GM12878 (cell line): ENCODE results near the gene TAF11L12. TPM values are rescaled to one million over a fixed set of nuclear protein-coding genes. Genes with fewer than 3 reads are reported as not detected.

Source experiments
- ATAC-seq: fragments of 200-7000 bp; cut with Tn5 transposase; 3 replicates; pipeline ENCODE4 v1.9.1; 2020; ENCODE audit warnings: mild to moderate bottlenecking, moderate library complexity
- BruUV-seq: library from RNA; stranded (reverse); fragments of 400-500 nt; replicated peaks from 2 replicates; lab custom pipeline; 2021; lab: Mats Ljungman, UMichigan
- CTCF ChIA-PET: fragments of 300-600 bp; sonication (Branson Sonifier 250); formaldehyde crosslinking; extraction: SDS; loops from one replicate; lab custom pipeline; 2021; ENCODE audit warnings: inconsistent platforms; lab: Yijun Ruan, JAX
- POLR2A ChIA-PET: fragments of 350-600 bp; formaldehyde crosslinking; extraction: SDS; loops from one replicate; lab custom pipeline; 2021; ENCODE audit warnings: inconsistent platforms; lab: Charles Lee
- RAD21 ChIA-PET: fragments of 300-600 bp; sonication (Branson Sonifier 250); formaldehyde crosslinking; loops from one replicate; lab custom pipeline; 2023; ENCODE audit warnings: antibody characterized with exemption; ENCODE audit not compliant: unreplicated experiment; lab: Charles Lee
- SMC1A ChIA-PET: fragments of 300-600 bp; sonication (Branson Sonifier 250); formaldehyde crosslinking; loops from one replicate; lab custom pipeline; 2023; ENCODE audit not compliant: unreplicated experiment, uncharacterized antibody; lab: Charles Lee
- DNase-seq: peaks from one replicate; pipeline ENCODE4 v3.0.0-alpha.2; 2011; ENCODE audit warnings: low read depth, low spot score
- FAIRE-seq: peaks from 3 replicates; lab custom pipeline; 2011; peaks lifted over from hg19 to GRCh38; lab: Jason Lieb, UNC
- H2AFZ ChIP-seq: 2 replicates; pipeline ENCODE4 v1.6.0; 2011; ENCODE audit warnings: low read depth, low read length, control low read depth; ENCODE audit not compliant: control insufficient read depth
- H3K27ac ChIP-seq: 2 replicates; pipeline ENCODE4 v1.5.1; 2011; ENCODE audit warnings: control low read depth; ENCODE audit not compliant: control insufficient read depth, insufficient read depth
- H3K27me3 ChIP-seq, 2 experiments: replicated peaks in 1 of 2; 2 replicates each; pipeline versions ENCODE4 v1.6.0 to v1.6.1; 2011; ENCODE audit warnings: low read length in 1 of 2; ENCODE audit not compliant: control insufficient read depth in 2 of 2, insufficient read depth in 2 of 2
- H3K36me3 ChIP-seq, 2 experiments: 2 replicates each; pipeline ENCODE4 v1.5.1; 2011; ENCODE audit warnings: low read length in 1 of 2; ENCODE audit not compliant: control insufficient read depth in 2 of 2, insufficient read depth in 2 of 2
- H3K4me1 ChIP-seq: 2 replicates; pipeline ENCODE4 v1.6.1; 2011; ENCODE audit warnings: mild to moderate bottlenecking, low read length, moderate library complexity, mixed read lengths; ENCODE audit not compliant: control insufficient read depth, insufficient read depth
- H3K4me2 ChIP-seq: 2 replicates; pipeline ENCODE4 v1.6.0; 2011; ENCODE audit warnings: control low read depth; ENCODE audit not compliant: control insufficient read depth, insufficient read depth
- H3K4me3 ChIP-seq: fragments of 200-600 bp; sonication (generic); 2 replicates; pipeline ENCODE4 v1.5.1; 2016
- H3K79me2 ChIP-seq: 2 replicates; pipeline ENCODE4 v1.6.0; 2011; ENCODE audit warnings: low read length; ENCODE audit not compliant: control insufficient read depth, insufficient read depth
- H3K9ac ChIP-seq: 2 replicates; pipeline ENCODE4 v1.8.0; 2011; ENCODE audit warnings: low read length, control low read depth, mixed read lengths; ENCODE audit not compliant: control insufficient read depth, insufficient read depth
- H3K9me3 ChIP-seq: replicated peaks from 3 replicates; pipeline ENCODE4 v1.5.1; 2011; ENCODE audit warnings: mild to moderate bottlenecking, low read length; ENCODE audit not compliant: control insufficient read depth, insufficient read depth
- H4K20me1 ChIP-seq: 2 replicates; pipeline ENCODE4 v1.6.0; 2011; ENCODE audit not compliant: control insufficient read depth, insufficient read depth
- EP300 ChIP-seq, 2 experiments: fragments of 150-350 bp in 1 of 2; IDR thresholded peaks; 2 replicates each; pipeline ENCODE4 v1.6.1; 2011 to 2012; ENCODE audit warnings: low read depth in 2 of 2, low read length in 2 of 2, borderline replicate concordance in 1 of 2, improper control_type of control experiment in 1 of 2, inconsistent platforms in 1 of 2; ENCODE audit not compliant: control insufficient read depth in 1 of 2
- ETV6 ChIP-seq, 2 experiments: fragments of 450-650 bp in 1 of 2; IDR thresholded peaks in 1 of 2; conservative IDR thresholded peaks in 1 of 2; 2 replicates each; pipeline ENCODE4 v1.6.1; 2014; ENCODE audit warnings: antibody characterized with exemption in 1 of 2, borderline replicate concordance in 1 of 2, low read depth in 1 of 2, mild to moderate bottlenecking in 1 of 2, moderate library complexity in 1 of 2
- POLR2AphosphoS5 ChIP-seq: IDR thresholded peaks from 2 replicates; pipeline ENCODE4 v1.6.1; 2011; ENCODE audit warnings: mild to moderate bottlenecking, low read length, inconsistent platforms
- RUNX3 ChIP-seq: IDR thresholded peaks from 2 replicates; pipeline ENCODE4 v1.6.1; 2012; ENCODE audit warnings: low read length, inconsistent platforms
- SMAD1 ChIP-seq: fragments of 450-650 bp; IDR thresholded peaks from 2 replicates; pipeline ENCODE4 v1.6.1; 2018; ENCODE audit warnings: mild to moderate bottlenecking, low read depth; ENCODE audit not compliant: partially characterized antibody
- SMAD5 ChIP-seq: IDR thresholded peaks from 2 replicates; pipeline ENCODE4 v1.6.1; 2016; ENCODE audit warnings: antibody characterized with exemption, low read depth
- ZNF217 ChIP-seq: fragments of 450-650 bp; IDR thresholded peaks from 2 replicates; pipeline ENCODE4 v1.6.1; 2017; ENCODE audit warnings: antibody characterized with exemption, mild to moderate bottlenecking
- ZSCAN29 ChIP-seq: fragments of 450-650 bp; IDR thresholded peaks from 2 replicates; pipeline ENCODE4 v1.6.1; 2017; ENCODE audit warnings: mild to moderate bottlenecking, moderate library complexity
- WGBS: methylation state at CpG from one replicate; pipeline ENCODE4 v1.1.6; 2016; ENCODE audit warnings: low lambda C conversion rate; ENCODE audit not compliant: insufficient replicate concordance, insufficient coverage; ENCODE audit errors: missing lambda C conversion rate; 5-methylcytosine and 5-hydroxymethylcytosine counted together
- in situ Hi-C: fragments of 300-500 bp; cut with MboI; formaldehyde crosslinking; loops from 9 replicates; pipeline ENCODE4 v1.14.3; 2018; ENCODE audit warnings: mixed read lengths
- intact Hi-C: fragments of 100-400 bp; cut with micrococcal nuclease; formaldehyde crosslinking; loops from one replicate; pipeline ENCODE4 v1.14.2; 2022; ENCODE audit not compliant: unreplicated experiment
- polyA plus RNA-seq, 11 experiments: library from polyadenylated mRNA; depleted of rRNA in 4 of 11; unstranded in 6 of 11; stranded (reverse) in 5 of 11; fragments of >200 nt; fragmentation: Nextera tagmentation in 4 of 11; fragmentation: Illumina TruSeq in 1 of 11; extraction: Ambion mirVana in 4 of 11; extraction: Trizol in 1 of 11; gene quantifications; 1 replicate in 1 of 11; 2 replicates in 10 of 11; pipeline versions ENCODE4 v1.2.1 to v1.2.3, GENCODE V29; 2011 to 2016; ENCODE audit warnings: inconsistent platforms in 2 of 11, missing spikeins in 2 of 11, low read depth in 1 of 11
- total RNA-seq, 4 experiments: library from RNA; depleted of rRNA in 3 of 4; stranded (reverse); fragments of >200 nt in 3 of 4; fragmentation: Illumina TruSeq in 1 of 4; extraction: Trizol in 1 of 4; gene quantifications; 2 replicates each; pipeline versions ENCODE4 v1.2.1 to v1.2.3, GENCODE V29; 2013 to 2021
- TF ChIP-seq, protein P1 (sequence below): fragments of 450-650 bp; IDR thresholded peaks from 2 replicates; pipeline ENCODE4 v1.6.1; 2018; ENCODE audit warnings: mild to moderate bottlenecking, low read depth, moderate library complexity; ENCODE audit not compliant: partially characterized antibody
- TF ChIP-seq, protein P2 (sequence below): fragments of 450-650 bp; formaldehyde crosslinking; IDR thresholded peaks from 2 replicates; pipeline ENCODE4 v1.5.0; 2022; ENCODE audit warnings: mild to moderate bottlenecking, missing genetic modification characterization
- TF ChIP-seq, protein P3 (sequence below): fragments of 450-650 bp; IDR thresholded peaks from 2 replicates; pipeline ENCODE4 v1.6.1; 2016; ENCODE audit warnings: mild to moderate bottlenecking

Gene TAF11L12
- total and polyA plus RNA-seq, 10 of the 15 experiments (the other 5 are each of a cell fraction or from before 2014, with no cell fraction given): not detected

DNA sequence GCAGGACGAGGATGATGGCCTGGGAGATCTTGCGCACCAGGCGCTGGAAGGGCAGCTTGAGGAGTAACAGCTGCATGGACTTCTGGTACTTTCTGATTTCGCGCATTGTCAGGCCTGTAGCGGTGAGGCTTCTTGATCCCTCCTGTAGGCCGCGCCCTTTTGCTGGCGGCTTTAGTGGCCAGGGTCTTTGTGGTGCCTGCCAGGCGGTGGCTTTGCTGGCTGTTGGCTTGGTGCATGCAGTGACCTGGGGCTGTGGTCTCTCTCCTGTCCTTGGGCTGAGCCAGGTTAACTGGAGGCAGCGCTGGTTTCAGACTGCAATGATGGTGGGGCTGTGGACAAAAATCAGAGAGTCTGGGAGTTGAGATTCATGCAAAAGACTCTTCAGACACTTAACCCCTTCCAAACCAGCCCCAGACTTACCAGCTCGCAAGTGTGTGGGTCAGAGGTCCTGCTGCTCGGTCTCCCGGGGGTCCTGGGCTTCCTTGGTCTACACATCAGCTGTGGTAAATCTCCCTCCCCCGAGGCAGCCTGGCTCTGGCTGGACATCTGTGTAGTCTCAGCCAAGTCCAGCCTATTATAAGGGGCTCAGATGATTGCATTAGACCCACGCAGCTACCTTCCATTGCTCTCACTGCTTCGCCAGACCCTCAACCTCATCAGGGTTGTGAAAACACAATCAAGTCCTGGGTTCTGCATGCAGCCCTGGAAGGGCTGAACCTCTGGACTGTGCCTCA lies 4.8 kb downstream of the TAF11L12 start (continued):
- TF ChIP-seq, protein P1, sequence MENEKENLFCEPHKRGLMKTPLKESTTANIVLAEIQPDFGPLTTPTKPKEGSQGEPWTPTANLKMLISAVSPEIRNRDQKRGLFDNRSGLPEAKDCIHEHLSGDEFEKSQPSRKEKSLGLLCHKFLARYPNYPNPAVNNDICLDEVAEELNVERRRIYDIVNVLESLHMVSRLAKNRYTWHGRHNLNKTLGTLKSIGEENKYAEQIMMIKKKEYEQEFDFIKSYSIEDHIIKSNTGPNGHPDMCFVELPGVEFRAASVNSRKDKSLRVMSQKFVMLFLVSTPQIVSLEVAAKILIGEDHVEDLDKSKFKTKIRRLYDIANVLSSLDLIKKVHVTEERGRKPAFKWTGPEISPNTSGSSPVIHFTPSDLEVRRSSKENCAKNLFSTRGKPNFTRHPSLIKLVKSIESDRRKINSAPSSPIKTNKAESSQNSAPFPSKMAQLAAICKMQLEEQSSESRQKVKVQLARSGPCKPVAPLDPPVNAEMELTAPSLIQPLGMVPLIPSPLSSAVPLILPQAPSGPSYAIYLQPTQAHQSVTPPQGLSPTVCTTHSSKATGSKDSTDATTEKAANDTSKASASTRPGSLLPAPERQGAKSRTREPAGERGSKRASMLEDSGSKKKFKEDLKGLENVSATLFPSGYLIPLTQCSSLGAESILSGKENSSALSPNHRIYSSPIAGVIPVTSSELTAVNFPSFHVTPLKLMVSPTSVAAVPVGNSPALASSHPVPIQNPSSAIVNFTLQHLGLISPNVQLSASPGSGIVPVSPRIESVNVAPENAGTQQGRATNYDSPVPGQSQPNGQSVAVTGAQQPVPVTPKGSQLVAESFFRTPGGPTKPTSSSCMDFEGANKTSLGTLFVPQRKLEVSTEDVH: no peak
- TF ChIP-seq, protein P2, sequence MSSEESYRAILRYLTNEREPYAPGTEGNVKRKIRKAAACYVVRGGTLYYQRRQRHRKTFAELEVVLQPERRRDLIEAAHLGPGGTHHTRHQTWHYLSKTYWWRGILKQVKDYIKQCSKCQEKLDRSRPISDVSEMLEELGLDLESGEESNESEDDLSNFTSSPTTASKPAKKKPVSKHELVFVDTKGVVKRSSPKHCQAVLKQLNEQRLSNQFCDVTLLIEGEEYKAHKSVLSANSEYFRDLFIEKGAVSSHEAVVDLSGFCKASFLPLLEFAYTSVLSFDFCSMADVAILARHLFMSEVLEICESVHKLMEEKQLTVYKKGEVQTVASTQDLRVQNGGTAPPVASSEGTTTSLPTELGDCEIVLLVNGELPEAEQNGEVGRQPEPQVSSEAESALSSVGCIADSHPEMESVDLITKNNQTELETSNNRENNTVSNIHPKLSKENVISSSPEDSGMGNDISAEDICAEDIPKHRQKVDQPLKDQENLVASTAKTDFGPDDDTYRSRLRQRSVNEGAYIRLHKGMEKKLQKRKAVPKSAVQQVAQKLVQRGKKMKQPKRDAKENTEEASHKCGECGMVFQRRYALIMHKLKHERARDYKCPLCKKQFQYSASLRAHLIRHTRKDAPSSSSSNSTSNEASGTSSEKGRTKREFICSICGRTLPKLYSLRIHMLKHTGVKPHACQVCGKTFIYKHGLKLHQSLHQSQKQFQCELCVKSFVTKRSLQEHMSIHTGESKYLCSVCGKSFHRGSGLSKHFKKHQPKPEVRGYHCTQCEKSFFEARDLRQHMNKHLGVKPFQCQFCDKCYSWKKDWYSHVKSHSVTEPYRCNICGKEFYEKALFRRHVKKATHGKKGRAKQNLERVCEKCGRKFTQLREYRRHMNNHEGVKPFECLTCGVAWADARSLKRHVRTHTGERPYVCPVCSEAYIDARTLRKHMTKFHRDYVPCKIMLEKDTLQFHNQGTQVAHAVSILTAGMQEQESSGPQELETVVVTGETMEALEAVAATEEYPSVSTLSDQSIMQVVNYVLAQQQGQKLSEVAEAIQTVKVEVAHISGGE (CRISPR knock-in tag): no peak
- TF ChIP-seq ZSCAN29 (no peak), POLR2AphosphoS5 (no peak)

GRCh38 chr5:17619354-17619753 lies 9.2 kb downstream of the TAF11L12 start:
- no TSS peak for BruUV-seq
- in situ Hi-C loops: no loop called here
- no peak for FAIRE-seq
- TF ChIP-seq EP300 (IDR thresholded peaks at IDR 0.05; ENCODE audit: borderline replicate concordance in 1 of 2, control insufficient read depth in 1 of 2, low read depth in 2 of 2, low read length in 2 of 2) (no peak), SMAD5 (no peak), ZNF217 (no peak), ETV6 (conservative IDR thresholded peaks at IDR 0.05 in 1 of 2, IDR thresholded peaks at IDR 0.05 in 1 of 2; ENCODE audit: borderline replicate concordance in 1 of 2, low read depth in 1 of 2) (no peak), RUNX3 (no peak), SMAD1 (no peak)
- TF ChIP-seq, protein P3, sequence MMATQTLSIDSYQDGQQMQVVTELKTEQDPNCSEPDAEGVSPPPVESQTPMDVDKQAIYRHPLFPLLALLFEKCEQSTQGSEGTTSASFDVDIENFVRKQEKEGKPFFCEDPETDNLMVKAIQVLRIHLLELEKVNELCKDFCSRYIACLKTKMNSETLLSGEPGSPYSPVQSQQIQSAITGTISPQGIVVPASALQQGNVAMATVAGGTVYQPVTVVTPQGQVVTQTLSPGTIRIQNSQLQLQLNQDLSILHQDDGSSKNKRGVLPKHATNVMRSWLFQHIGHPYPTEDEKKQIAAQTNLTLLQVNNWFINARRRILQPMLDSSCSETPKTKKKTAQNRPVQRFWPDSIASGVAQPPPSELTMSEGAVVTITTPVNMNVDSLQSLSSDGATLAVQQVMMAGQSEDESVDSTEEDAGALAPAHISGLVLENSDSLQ: no peak

More at GRCh38 chr5:17619354-17619753, 9.2 kb downstream of the TAF11L12 start:
- Histone ChIP-seq H3K27me3 (no peaks in the 10 kb centered on the region), H3K9me3 (no peaks in the 10 kb centered on the region), H3K9ac (no peak overlapping the region), H3K36me3 (no peaks in the 10 kb centered on the region), H3K4me1 (no peaks in the 10 kb centered on the region), H3K4me2 (no peak overlapping the region), H3K79me2 (no peaks in the 10 kb centered on the region), H4K20me1 (no peaks in the 10 kb centered on the region), H3K27ac (no peak overlapping the region), H3K4me3 (no peak overlapping the region), H2AFZ (no peak overlapping the region)
- ChIA-PET CTCF (no interaction called here), POLR2A (no interaction called here), RAD21 (no interaction called here), SMC1A (no interaction called here)
- DNase-seq (no peak), ATAC-seq (no peak)
- 11% methylated on average over 3 of the region's 3 CpGs for WGBS
- intact Hi-C loops: no loop called here
